Raji (cell line): ENCODE data around the gene ATG9B.

Source experiments
- POLR2A ChIP-seq: IDR thresholded peaks from 2 replicates; pipeline ENCODE4 v1.6.1; 2011; ENCODE audit warnings: low read depth, low read length, control low read depth; ENCODE audit not compliant: insufficient read depth

ATG9B gene

DNA sequence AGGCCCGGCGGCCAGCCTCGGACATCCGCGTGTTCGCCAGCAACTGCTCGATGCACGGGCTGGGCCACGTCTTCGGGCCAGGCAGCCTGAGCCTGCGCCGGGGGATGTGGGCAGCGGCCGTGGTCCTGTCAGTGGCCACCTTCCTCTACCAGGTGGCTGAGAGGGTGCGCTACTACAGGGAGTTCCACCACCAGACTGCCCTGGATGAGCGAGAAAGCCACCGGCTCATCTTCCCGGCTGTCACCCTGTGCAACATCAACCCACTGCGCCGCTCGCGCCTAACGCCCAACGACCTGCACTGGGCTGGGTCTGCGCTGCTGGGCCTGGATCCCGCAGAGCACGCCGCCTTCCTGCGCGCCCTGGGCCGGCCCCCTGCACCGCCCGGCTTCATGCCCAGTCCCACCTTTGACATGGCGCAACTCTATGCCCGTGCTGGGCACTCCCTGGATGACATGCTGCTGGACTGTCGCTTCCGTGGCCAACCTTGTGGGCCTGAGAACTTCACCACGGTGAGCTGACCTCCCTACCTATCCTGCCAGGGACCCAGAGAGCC, 24.7 kb upstream of the ATG9B start:
- TF ChIP-seq POLR2A = no peak

- TF ChIP-seq POLR2A = no peak
Measured at GRCh38 chr7:151047976-151048815, 23.9 kb upstream of the ATG9B start, which contains the start of gene ASIC3. Gene ASIC3, plus strand, starts transcription at chr7:151048531. Its CDS starts 355 bp downstream, at chr7:151048886.

DNA sequence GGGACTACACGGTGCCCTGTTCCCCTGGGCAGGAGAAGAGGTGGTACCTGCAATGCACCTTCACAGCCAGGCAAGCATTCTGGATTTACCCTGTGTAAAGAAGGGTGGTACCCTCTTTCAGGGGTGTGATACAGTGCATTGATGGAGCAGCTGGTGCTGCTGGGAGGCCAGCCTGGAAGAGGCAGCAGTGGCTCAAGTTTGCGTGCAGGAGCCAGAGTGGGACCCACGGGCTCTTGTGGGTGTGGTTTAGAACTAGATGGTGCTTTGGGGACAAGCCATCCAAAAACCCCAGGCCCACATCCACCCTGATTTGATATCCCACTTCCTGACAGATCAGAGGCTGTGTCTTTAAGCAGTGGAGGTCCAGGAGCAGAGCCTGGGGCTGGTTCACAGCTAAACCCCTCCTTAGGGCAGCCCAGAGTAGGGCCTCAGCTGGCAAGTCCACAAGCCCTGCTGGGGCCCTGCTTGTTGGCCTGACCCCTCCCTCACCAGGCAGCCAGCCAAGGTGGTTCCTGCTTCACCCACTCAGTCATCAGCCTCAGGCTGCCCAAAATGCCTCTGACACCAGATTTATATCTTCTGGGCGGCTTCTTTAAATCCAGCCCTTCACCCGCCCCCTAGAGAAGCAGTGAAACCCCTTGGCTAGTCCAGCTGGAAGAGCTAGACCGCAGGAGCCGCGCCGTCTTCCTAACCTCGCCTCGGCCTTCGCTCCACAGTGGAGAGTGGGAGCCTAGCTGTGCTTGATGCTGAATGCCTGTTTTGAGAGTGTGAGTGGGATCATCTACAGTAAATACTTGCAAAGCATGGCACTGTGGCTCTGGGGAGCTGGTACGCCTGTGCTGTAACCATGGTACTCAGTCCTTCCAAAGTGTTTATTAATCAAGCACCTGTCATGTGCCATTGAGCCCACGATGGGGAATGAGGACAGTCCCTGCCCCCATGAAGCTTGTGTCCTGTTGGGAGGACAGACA, 22.6 kb upstream of the ATG9B start:
- no peak for TF ChIP-seq POLR2A

- TF ChIP-seq POLR2A = no peak
Measured at GRCh38 chr7:151045967-151046366, 21.7 kb upstream of the ATG9B start.

- TF ChIP-seq POLR2A = no peak
Measured at GRCh38 chr7:151045262-151045661, 21.0 kb upstream of the ATG9B start.

GRCh38 chr7:151043959-151044358, 19.7 kb upstream of the ATG9B start:
- no peak for TF ChIP-seq POLR2A

DNA sequence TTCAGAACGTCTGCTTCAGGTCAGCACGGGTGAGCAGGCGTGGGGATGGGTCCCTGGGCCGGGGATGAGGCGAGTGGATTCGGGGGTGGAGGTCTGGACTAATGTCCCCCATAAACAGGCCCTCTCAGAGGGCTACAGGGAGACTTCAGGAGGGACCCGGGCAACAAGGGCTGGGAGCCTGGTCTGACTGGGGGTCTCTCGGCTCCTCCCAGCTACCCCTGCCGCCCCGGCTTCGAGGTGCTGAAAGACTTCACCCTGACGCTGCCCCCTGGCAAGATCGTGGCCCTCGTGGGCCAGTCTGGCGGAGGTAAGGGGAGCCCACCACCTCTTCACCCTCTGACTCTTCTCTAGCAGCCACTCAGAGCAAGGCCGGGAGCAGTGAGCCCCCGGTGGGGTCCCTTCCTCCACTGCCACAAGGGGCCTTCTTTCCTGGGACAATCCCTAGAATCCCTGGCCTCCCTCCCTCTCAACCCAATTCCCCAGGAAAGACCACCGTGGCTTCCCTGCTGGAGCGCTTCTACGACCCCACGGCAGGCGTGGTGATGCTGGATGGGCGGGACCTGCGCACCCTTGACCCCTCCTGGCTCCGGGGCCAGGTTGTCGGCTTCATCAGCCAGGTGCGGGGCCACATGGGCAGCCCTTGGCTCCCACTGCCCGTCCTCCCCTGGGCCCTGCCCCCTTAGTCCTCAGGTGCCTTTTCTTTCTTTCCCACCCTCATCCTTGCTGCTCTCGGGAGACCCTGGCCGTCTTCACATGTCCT, 16.5 kb upstream of the ATG9B start:
- no peak for TF ChIP-seq POLR2A

GRCh38 chr7:151039850-151040548, 15.7 kb upstream of the ATG9B start:
- no peak for TF ChIP-seq POLR2A

- TF ChIP-seq POLR2A = no peak
Measured at GRCh38 chr7:151038951-151039849, 14.9 kb upstream of the ATG9B start.

DNA sequence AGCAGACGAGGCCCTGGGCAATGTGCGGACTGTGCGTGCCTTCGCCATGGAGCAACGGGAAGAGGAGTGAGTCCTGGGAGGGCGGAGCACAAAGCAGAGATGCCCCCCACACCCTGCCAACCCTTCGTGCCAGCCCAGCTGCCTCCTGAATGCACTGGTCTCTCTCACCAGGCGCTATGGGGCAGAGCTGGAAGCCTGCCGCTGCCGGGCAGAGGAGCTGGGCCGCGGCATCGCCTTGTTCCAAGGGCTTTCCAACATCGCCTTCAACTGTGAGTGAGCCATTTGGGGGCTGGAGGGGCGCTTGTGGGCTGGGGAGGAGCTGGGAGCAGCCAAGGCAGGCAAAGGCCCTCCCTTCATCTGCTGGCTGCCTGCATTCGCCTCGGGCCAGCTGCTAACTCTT, 11.6 kb upstream of the ATG9B start:
- TF ChIP-seq POLR2A = no peak

DNA sequence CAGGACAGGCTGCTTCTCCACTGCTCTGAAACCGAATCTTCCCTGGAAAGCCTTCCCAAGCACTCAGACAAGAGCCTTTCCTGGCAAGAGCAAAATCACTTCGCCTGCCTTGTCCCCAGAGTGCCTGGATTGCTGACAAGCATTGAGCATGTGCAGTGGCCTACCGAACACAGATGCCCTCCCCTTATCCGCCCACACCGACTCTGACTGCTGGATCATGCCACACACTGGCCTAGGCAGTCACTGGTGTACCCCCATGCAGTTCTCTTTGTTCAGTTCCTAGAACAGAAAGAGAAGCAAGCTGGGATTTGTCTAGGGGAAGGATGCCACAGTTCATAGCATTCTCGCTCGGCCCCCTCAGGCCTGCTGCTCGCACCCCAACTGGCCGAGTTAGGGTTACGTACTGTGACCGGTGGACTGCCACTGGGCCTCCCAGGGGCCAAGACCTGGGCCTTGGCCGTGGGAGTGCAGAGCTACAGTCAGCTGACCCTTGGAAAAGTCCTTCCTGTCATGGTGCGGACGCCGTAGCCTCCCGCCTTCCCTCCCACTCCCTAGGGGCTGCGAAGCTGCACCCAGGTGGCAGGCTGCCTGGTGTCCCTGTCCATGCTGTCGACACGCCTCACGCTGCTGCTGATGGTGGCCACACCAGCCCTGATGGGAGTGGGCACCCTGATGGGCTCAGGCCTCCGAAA, 10.9 kb upstream of the ATG9B start:
- TF ChIP-seq POLR2A = no peak

DNA sequence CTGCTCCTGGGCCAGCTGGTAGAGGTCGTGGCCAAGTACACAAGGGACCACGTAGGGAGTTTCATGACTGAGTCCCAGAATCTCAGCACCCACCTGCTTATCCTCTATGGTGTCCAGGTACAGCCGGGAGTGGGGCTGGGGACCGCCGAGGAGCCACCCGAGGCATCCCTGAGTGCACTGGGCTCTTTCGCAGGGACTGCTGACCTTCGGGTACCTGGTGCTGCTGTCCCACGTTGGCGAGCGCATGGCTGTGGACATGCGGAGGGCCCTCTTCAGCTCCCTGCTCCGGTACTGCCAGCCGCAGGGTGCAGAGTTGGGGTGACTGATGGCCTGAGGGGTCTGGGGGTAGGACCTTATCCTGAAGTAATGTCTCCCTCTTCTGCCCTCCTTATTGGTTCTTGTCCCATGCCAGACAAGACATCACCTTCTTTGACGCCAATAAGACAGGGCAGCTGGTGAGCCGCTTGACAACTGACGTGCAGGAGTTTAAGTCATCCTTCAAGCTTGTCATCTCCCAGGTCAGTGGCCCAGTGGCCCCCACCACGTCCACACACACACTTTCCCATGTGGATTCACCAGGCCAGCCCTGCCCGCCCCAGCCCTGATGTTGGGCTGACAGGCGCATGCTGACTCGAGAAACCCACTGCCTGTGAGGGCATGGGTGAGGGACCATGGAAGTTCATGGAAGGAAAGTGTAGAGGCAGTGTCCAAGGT, 10.2 kb upstream of the ATG9B start:
- TF ChIP-seq POLR2A = no peak
